HFFc6 (cell line): ENCODE measurements around the gene CREB3. TPM values are rescaled to one million over a fixed set of nuclear protein-coding genes. Genes with fewer than 3 reads are reported as not detected.
A peak's percentile ranks its signal among the peaks of the same experiment; 100 is the strongest.

Experiments used
- DNase-seq: peaks from one replicate; pipeline ENCODE4 v3.0.0-alpha.2; 2018
- H3K27ac Mint-ChIP-seq: 2 replicates; pipeline ENCODE4 v1.8.0; 2020; ENCODE audit warnings: mild to moderate bottlenecking, mixed read lengths
- H3K27me3 Mint-ChIP-seq: 2 replicates; pipeline ENCODE4 v1.8.0; 2021; ENCODE audit warnings: mild to moderate bottlenecking, moderate library complexity, mixed read lengths; ENCODE audit not compliant: insufficient read depth
- H3K36me3 Mint-ChIP-seq: 2 replicates; pipeline ENCODE4 v1.8.0; 2021; ENCODE audit warnings: low read depth, mixed read lengths
- H3K4me1 Mint-ChIP-seq: 2 replicates; pipeline ENCODE4 v1.8.0; 2020; ENCODE audit warnings: low read depth, mixed read lengths
- H3K4me3 Mint-ChIP-seq: 2 replicates; pipeline ENCODE4 v1.8.0; 2020; ENCODE audit warnings: mild to moderate bottlenecking, moderate library complexity, mixed read lengths
- H3K9me3 Mint-ChIP-seq: 2 replicates; pipeline ENCODE4 v1.8.0; 2020; ENCODE audit warnings: mild to moderate bottlenecking, mixed read lengths
- CTCF ChIP-seq: fragments of 200-600 bp; sonication (generic); IDR thresholded peaks from 2 replicates; pipeline ENCODE4 v1.5.0; 2021; ENCODE audit warnings: antibody characterized with exemption, mild to moderate bottlenecking
- total RNA-seq, 6 experiments: library from RNA; stranded (reverse); fragmentation: NEBNext Ultra II Directional; extraction: Animal tissue kit (Norgen Biotek cat#: 25700); gene quantifications; 2 replicates in 1 of 6; 3 replicates in 5 of 6; pipeline ENCODE4 v1.2.3, GENCODE V29; 2021

CREB3 gene
- total RNA-seq, 6 experiments from 2014 or later, result 106 to 127 (median 114) TPM

GRCh38 chr9:35738924-35739323, 6.5 kb downstream of the CREB3 start:
- DNase-seq, result no peak
- H3K36me3 Mint-ChIP-seq, result peaks cover 48% of the 10 kb centered on the region

GRCh38 chr9:35740243-35740642, 7.8 kb downstream of the CREB3 start:
- H3K36me3 Mint-ChIP-seq, result peaks cover 37% of the 10 kb centered on the region
- H3K27me3 Mint-ChIP-seq, result no peaks in the 10 kb centered on the region; the same call in none of the 2 replicates
- no peak overlapping the region for H3K4me3 Mint-ChIP-seq
- peaks cover 16% of the 10 kb centered on the region for H3K4me1 Mint-ChIP-seq
- 0 out of 2 replicates have a peak overlapping the region, but pooled peaks have one; percentile 15 for H3K27ac Mint-ChIP-seq
- DNase-seq, result no peak
- H3K9me3 Mint-ChIP-seq, result no peaks in the 10 kb centered on the region
- no peak for TF ChIP-seq CTCF

More at GRCh38 chr9:35738924-35739323, 6.5 kb downstream of the CREB3 start:
- H3K4me3 Mint-ChIP-seq, result no peak overlapping the region
- H3K9me3 Mint-ChIP-seq, result no peaks in the 10 kb centered on the region
- H3K4me1 Mint-ChIP-seq, result peaks cover 25% of the 10 kb centered on the region
- no peaks in the 10 kb centered on the region; the same call in 1 of the 2 replicates for H3K27me3 Mint-ChIP-seq
- H3K27ac Mint-ChIP-seq, result no peak overlapping the region
- TF ChIP-seq CTCF, result no peak

GRCh38 chr9:35741740-35742139, 9.3 kb downstream of the CREB3 start:
- Mint-ChIP-seq H3K27me3 (no peaks in the 10 kb centered on the region; the same call in none of the 2 replicates), H3K27ac (peak overlapping the region; percentile 1; the same call in 1 of the 2 replicates), H3K4me3 (no peak overlapping the region), H3K36me3 (peaks cover 41% of the 10 kb centered on the region), H3K9me3 (no peaks in the 10 kb centered on the region), H3K4me1 (peaks cover 19% of the 10 kb centered on the region)
- TF ChIP-seq CTCF, result no peak
- DNase-seq, result no peak

- Mint-ChIP-seq H3K27me3 (no peaks in the 10 kb centered on the region; the same call in none of the 2 replicates), H3K9me3 (no peaks in the 10 kb centered on the region), H3K27ac (no peak overlapping the region), H3K4me3 (no peak overlapping the region), H3K4me1 (peaks cover 31% of the 10 kb centered on the region), H3K36me3 (peaks cover 43% of the 10 kb centered on the region)
- DNase-seq, result no peak
- TF ChIP-seq CTCF, result no peak
These were observed 11.0 kb downstream of the CREB3 start for GRCh38 chr9:35743452-35743851.

- H3K4me3 Mint-ChIP-seq, result no peak overlapping the region
- peaks cover 31% of the 10 kb centered on the region for H3K4me1 Mint-ChIP-seq
- no peak for DNase-seq
- H3K9me3 Mint-ChIP-seq, result no peaks in the 10 kb centered on the region
- H3K27me3 Mint-ChIP-seq, result no peaks in the 10 kb centered on the region; the same call in none of the 2 replicates
- TF ChIP-seq CTCF, result no peak
- peak overlapping the region; percentile 18; the same call in 1 of the 2 replicates for H3K27ac Mint-ChIP-seq
- H3K36me3 Mint-ChIP-seq, result peaks cover 39% of the 10 kb centered on the region
These were observed 11.5 kb downstream of the CREB3 start for GRCh38 chr9:35743880-35744518.
